GF-D8 (cell line): ENCODE measurements around the gene ASTN2.
"Not testable (repeated sequence)": the region's sequence is repeated elsewhere in the genome, so short reads cannot be mapped to it uniquely, and the experiment has no call there.

ENCODE experiments used
- DNase-seq: peaks from one replicate; lab custom pipeline; 2025; lab: John Stamatoyannopoulos, UW

The ASTN2 gene

DNA sequence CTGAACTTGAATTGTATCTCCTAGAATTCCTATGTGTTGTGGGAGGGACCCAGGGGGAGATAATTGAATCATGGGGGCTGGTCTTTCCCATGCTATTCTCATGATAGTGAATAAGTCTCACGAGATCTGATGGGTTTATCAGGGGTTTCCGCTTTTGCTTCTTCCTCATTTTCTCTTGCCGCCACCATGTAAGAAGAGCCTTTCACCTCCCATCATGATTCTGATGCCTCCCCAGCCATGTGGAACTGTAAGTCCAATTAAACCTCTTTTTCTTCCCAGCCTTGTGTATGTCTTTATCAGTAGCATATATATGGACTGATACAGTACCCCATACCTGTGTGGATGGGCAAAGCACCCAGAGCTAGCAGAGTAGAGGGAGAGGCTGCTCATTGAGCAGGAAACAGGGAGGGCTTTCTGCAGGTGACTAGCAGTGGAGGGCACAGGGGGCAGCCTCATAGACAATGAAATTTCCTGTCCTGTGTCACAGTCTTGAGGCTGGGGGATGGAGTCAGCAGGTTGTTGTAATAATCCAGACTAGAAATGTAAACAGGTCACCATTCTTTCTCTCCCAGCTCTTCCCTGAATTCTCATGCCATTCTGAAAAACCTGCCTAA, 496.9 kb downstream of the ASTN2 start:
- DNase-seq, result not testable (repeated sequence)

DNA sequence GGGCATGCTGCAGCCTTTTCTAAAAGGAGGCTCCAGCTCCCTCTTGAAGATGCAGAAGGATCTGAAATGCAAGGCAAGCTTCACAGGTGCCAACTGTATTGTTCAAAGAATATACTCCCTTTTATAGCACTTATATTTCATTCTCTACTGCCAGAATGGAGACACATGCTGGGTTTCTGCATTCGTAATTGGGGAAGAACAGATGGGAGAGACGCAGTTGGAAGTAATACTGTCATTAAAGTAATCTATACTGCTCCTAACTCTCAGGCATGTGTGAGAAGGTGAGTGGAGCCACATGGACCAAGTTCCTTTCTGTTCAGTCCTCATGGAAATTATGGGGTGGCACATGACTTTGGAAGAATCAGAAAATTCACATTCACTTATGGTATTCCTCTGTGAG, 501.3 kb downstream of the ASTN2 start:
- DNase-seq, result no peak

DNA sequence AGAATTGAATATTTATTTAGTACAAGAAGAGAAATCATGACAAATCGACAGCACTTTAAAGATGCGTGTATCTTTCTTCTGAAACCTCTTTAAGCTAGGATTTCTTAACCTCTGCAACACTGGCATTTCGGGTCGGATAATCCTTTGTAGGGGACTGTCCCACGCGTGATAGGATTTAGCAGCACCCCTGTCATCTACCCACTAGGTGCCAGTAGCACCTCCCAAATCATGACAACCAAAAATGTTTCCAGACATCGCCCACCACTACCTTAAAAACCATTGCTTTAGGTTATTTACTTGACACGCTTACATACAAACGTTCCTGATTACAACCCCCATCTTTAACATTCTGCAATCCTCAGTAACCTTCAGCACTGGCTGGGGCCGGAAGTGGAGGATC, 504.7 kb downstream of the ASTN2 start:
- no peak for DNase-seq

DNA sequence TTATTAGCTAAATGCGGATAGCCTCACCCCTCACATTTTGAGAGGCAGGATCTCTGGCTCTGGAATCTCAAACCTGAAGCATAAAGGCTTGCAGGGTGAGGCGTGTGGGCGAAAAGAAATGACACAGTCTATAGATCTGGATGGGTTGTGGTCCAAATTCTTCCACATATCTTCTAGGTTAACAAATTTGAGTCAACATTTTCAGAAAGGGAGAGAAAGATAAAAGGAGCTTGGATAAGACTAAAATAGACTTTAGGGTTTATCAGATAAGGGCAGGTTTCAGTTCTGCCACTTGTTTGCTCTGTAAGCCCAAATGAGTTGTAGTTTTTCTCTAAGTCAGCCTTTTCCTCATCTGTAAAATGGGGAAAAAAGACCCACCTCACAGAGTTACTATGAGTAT, 506.9 kb downstream of the ASTN2 start:
- DNase-seq, result no peak

DNA sequence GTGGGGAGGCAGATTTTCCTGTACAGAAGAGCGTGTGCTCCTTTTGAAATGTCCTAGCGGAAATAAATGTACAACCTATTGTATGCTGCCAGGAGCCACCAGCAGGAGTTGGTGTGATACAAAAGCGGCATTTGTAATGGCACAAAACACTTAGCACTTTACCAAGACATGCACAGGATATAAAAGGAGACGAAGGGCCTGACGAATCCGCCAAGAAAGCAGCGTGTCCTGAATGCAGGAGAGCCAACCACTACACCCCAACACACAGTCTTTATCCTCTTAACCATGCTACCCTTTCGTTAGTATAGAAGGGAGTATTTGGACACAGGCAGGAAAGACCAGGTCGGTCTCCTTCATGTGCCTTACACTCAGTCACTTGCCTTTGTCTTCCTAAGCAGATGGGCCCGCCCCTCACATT, 509.7 kb downstream of the ASTN2 start:
- no peak for DNase-seq

DNA sequence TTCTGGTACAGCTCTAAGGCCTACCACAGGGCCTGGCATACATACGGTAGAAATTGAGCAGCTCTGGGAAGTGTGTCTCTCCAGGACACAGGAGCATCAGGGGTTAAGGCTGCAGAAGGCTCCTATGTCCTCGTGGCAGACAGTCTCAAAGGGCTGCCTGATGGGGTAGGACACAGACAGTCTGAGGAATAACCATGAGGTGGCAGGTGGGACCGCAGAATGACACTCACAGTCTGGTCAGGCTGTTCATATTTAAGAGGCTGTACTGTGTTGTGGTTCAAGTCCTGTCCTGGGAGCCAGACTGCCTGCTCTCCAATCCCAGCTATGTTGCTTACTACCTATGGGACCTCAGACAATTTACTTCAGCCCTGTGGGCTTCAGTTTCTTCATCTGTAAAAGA, 510.7 kb downstream of the ASTN2 start:
- DNase-seq, result no peak

DNA sequence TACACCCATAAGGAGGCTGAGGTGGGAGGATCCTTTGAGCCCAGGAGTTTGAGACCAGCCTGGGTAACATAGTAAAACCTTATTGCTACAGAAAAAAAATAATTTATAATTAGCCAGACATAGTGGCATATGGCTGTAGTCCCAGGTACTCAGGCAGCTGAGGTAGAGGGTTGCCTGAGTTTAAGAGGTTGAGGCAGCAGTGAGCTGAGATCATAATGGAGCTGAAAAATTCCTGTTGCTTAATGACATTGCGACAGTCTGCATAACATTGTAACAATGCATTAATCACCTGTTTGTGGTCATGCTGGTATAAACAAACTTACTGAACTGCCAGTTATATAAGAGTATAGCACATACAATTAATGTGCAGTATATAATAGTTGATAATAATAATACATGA, 513.6 kb downstream of the ASTN2 start:
- no peak for DNase-seq

DNA sequence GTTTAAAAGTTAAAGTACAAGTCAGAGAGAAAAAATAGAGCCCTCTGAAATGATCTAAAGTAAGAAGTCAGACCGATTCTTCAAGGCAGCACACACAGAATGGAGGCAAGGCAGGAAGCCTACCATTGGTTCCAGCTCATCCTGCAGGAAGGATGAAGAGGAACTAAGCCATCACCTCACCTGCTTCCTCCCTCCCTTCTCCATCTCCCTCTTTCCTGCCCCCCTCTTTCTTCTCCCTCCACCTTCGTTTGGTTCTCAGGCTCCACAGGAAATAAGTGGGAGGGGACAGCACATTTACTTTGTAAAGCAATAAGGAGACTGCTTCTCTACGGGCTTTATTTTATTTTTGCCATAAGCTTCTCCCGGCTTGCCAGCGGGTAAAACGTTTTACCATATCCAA, 514.3 kb downstream of the ASTN2 start:
- no peak for DNase-seq

DNA sequence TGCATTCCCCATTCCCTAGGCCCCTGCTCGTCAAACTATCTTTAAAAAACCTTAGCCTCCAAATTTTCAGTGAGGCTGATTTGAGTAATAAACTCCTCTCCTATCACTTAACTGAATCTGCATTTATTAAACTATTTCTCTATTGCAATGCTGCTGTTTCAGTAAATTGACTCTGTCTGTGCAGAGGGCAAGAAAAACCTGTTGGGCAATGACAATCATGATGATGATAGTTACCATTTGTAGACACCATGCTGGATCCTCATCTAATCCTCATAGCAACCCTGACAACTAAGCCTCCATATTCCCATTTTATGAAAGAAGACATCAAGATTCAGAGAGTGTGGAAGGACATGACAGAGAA, 514.9 kb downstream of the ASTN2 start:
- DNase-seq, result no peak

DNA sequence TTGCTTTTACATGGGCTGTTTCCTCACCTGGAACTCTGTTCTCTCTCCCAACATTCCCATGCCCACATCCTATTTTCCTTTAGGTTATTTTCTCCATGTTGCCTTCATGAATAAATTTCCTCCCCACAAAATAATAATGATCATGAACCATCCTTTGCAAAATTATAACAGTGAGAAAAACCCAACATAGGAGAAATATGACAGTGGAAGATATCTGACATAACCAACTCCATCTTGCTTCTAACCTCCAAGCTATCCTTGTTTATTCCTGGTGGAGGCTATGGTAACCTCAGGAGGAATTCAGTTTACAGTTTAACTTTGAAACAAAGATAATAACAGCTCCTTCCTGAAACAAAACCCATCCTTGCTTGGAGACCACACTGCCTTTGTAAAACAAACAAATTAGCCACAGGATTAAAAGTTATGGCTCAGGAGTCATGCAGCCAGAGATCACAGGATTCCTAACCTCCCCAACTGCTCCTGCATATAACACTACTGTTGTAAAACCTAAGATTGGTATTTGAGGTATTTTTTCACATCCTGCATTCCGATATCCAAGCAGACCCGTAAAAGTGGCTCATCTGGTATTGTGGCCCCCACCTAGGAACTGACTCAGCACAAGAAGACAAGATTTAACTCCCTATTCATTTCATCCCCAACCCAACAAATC, 515.4 kb downstream of the ASTN2 start:
- DNase-seq, result no peak

DNA sequence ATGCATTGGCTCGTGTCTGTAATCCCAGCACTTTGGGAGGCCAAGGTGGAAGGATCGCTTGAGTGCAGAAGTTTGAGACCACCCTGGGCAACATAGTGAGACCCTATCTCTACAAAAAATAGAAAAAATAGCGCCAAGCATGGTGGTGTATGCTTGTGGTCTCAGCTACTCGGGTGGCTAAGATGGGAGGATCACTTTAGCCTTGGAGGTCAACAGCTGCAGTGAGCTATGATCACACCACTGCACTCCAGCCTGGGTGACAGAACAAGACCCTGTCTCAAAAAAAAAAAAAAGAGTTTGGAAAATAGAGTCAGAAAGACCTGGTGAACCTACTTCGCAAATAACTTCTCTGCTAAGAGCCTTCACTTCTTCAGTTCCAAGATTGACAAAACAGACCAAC, 516.7 kb downstream of the ASTN2 start:
- not testable (repeated sequence) for DNase-seq

DNA sequence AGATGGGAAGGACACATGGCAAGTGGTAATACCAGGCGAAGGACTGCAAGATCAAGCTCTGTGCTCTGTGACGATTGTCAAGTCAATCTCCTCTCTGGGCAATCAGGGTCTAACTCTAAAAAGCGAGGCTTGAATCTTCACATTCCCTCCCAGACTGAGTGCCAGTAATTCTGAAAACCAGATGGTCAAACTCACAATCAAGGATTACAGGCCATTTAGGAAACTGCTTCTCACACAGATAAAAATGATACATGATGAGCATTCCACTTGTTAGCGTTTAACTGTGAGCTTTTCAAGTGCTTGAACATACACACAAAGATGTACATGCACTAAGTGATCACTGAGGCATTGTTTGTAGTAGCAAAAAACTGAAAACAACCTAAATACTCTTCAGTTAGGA, 517.7 kb downstream of the ASTN2 start:
- DNase-seq, result no peak

DNA sequence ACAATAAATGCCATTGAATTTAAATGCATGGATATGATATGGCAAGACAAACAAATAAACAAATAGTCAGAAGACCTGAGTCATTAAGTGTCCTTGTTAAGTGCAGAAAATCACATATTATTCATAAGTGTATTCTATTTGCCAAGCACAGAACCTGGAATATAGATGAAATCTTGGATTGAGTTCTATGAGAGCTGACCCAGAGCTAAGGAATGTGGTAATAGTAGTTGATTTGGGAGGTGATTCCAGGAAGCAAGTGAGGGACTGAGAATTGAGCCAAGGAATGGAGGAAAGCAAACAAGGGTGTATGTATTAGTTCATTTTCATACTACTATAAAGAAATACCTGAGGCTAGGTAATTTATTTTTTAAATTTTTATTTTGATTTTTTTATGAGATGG, 518.9 kb downstream of the ASTN2 start:
- no peak for DNase-seq

DNA sequence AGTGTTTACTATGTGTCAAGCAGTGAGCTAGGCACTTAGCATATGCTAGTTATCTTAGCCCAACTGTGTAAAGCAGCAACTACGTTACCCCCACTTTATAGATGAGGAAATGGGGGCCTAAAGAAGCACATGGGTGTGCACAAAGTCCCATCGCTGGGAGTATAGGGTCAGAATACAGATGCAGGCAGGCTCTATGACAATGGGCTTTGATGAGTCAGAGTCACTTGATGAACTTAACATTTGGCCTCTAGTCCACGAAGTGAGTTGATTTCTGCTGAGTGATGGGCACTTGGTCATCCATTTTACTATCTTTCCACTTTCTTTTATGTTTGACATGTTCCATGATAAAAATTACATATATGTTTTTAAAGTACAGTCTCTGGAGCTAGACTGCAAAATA, 523.4 kb downstream of the ASTN2 start:
- no peak for DNase-seq

DNA sequence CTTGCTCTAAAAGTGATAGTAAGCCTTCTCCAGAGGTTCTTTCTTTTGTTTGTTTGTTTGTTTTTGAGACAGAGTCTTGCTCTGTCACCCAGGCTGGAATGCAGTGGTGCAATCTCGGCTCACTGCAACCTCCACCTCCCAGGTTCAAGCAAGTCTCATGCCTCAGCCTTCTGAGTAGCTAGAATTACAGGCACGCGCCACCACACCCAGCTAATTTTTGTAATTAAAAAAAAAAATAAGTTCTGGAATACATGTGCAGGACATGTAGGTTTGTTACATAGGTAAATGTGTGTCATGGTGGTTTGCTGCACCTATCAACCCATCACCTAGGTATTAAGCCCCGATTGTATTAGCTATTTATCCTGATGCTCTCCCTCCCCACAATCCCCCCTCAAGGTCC, 526.4 kb downstream of the ASTN2 start:
- not testable (repeated sequence) for DNase-seq

DNA sequence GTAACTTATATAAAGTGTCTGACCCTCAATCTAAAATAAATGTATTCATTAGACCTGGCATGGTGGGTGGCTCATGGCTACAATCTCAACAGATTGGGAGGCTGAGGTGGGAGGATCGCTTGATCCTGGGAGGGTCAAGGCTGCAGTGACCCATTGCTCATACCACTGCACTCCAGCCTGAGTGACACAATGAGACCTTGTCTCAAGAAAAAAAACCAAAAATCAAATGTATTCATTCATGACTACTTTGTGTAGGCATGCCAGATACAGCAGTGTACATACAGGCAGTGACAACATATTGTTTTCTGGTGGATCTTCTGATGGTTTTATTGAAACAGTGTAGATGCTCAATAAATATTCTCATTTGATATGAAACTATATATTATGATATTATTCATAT, 526.8 kb downstream of the ASTN2 start:
- DNase-seq, result no peak

DNA sequence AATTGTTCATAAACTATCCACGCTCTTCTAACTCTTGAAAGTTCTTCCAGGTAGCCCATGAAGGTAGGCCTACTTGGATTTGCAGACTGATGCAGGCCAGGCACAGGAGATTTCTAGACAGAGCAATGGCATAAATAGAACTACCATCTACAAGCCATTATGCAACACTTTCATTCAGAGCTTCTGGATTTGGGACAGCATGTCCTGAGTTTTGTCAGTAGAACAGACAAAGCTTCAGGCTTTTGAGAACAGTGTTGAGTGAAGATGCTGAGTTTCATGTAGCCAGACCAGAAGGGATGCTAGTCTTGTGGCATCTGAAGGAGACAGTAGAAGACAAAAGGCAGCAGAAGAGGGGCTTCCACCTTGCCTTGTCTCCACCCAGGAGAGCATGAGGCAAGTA, 531.2 kb downstream of the ASTN2 start:
- DNase-seq, result no peak

DNA sequence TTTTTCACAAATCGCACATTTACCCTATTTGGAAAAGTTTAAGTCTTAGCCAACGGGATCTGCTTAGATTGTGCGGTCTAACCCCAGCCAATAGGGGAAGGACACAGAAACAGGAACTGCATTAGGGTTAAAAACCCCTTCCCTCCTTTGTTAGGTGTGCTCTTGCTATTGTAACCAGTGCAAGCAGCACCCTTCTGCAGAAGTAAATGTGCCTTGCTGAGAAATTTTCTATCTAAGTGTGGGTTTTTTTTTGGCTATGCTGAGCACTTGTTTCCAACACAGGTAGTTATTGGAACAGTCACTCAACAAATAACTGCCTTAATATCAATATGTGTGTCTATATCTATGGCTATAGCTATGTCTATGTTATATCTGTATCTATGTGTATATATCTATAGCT, 537.8 kb downstream of the ASTN2 start:
- DNase-seq, result no peak

DNA sequence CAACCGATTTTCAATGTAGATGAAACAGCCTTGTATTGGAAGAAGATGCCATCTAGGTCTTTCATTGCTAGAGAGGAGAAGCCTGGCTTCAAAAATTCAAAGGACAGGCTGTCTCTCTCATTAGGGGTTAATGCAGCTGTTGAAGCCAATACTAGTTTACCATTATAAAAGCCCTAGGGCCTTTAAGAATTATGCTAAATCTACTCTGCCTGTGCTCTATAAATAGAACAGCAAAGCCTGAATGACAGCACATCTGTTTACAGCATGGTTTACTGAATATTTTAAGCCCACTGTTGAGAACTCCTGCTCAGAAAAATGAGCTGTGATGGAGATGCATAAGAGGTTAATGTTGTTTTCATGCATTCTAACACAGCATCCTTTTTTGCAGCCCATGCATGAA, 539.3 kb downstream of the ASTN2 start:
- no peak for DNase-seq

DNA sequence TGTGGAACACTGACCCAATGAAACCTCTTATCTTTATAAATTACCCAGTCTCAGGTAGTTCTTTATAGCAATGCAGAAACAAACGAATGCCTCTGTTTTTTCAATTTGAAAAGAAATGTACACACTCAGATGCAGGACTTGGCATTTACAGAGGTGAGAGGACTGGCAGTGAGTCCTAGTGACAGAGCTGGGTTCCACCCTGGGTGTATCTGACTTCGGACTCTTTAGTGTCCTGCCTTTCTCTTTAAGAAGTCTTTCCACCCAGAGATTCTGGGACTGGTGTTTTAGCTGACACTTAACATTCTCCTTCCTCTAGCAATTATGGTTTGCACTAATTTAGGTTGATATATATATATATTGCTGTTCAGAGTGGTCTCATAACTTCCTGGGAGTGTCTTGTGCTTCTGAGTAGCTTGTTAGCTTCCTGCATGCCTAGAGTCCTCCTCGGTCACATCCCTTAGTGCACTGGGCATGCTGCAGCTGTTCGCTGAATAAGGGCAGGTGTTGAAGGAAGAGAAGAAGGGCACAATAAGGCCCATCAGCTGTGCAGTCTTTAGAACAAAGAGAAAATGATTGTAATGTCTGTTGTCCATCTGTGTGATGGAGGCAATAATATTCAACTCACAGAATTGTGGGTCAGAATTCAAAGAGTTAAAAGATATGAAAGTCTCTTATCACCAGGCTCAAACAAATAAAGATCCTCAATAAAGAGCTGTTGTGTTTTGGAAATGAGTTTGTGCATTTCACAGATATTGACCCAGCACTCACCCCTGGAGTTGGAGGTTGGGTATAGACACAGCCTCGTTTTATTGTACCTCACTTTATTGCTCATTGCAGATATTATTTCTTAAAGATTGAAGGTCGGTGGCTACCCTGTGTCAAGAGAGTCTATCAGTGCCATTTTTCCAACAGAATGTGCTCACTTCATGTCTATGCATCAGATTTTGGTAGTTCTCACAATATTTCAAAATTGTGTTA, 540.6 kb downstream of the ASTN2 start:
- DNase-seq, result no peak

DNA sequence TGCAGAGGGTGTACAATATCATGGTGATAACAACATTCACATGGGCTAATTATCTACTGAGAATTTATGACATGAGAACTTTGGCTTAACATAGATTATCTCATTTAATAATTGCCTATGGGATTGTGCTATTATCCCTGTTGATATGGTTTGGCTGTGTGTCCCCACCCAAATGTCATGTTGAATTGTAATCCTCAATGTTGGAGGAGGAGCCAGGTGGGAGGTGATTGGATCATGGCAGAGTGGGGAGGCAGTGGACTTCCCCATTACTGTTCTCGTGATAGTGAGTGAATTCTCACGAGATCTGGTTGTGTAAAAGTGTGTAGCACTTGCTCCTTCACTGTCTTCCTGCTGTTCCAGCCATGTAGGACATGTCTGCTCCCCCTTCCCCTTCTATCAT, 541.4 kb downstream of the ASTN2 start:
- no peak for DNase-seq

DNA sequence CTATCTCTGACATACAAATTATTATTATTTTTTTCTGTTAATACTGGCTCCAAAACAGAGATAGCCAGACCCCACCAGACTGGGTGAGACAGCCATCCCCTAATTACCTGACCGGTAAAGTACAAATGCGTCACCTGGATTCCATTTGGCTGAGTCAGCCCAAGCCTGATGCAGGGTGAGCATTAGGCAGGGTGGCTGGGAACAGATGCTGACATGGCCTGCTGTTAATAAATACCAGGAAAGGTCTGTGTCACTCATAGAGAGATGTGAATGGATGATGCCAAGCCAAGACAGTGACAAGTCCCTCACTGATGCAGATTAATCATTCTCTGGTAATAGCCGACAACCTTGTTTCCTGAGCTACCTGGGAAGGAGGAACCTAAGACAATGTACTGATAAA, 544.3 kb downstream of the ASTN2 start:
- DNase-seq, result no peak

DNA sequence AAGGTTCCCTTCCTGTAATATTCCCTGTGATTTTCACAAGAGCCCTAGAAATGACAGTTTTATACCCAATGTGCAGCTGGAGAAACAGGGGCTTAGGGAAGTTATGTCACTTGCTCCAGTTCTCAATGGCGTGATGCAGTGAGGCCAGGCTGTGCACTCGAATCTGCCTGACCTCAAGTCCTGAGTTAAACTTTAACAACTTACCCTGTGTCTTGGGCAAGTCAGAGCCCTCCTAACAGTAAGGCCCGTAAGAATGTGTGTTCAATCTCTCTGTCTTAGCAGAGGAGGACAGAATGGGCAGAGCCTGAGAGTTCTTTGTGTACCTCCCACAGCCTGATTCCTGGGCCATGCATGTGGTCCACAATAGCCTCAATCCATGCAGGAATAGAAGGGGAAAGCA, 546.7 kb downstream of the ASTN2 start:
- DNase-seq, result no peak
